Thyroid gland (tissue), 4 donors: ENCODE measurements around the gene ANO2.

Experiments
- CTCF ChIP-seq, 6 experiments: fragments of 200-600 bp in 3 of 6; fragments of 450-650 bp in 3 of 6; sonication (generic) in 3 of 6; IDR thresholded peaks; one replicate each; pipeline ENCODE4 v1.5.1; 2016 to 2019; ENCODE audit warnings: antibody characterized with exemption in 6 of 6, mild to moderate bottlenecking in 2 of 6, inconsistent platforms in 1 of 6, moderate library complexity in 1 of 6
- POLR2A ChIP-seq, 2 donors: fragments of 450-650 bp; IDR thresholded peaks; one replicate each; pipeline ENCODE4 v1.6.1; 2017; ENCODE audit warnings: antibody characterized with exemption in 2 of 2, mild to moderate bottlenecking in 2 of 2, moderate library complexity in 1 of 2

GRCh38 chr12:5770727-5771126 is 174.3 kb downstream of the ANO2 start:
- TF ChIP-seq CTCF (IDR thresholded peaks at IDR 0.05) (no peak), POLR2A (IDR thresholded peaks at IDR 0.05) (no peak)
